NCI-H82 treated with DMSO at 0.1 percent for 48 hours (cell line): ENCODE data around the gene ELMO1.

ENCODE experiments used
- DNase-seq: peaks from one replicate; lab custom pipeline; 2025; ENCODE audit not compliant: unreplicated experiment; lab: John Stamatoyannopoulos, UW

ELMO1 gene

DNA sequence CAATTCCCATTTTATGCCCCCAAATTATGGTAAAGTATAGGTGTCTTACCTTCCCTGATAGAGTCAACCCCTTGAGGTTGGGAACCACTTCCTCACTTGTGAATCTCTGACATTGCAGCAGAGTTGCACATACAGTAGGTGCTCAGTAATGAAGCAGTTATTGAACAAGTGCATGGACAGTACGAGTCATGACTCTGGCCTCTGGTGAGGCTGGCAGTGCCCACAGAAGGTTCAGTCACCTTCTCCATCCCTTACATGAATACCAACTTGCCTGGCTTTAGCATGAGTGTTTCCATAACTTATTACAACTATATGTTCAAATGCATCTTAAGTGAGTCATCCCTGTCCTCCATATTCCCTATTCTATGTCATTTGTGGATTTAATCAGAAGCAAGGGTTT is 340.0 kb downstream of the ELMO1 start:
- no peak for DNase-seq

DNA sequence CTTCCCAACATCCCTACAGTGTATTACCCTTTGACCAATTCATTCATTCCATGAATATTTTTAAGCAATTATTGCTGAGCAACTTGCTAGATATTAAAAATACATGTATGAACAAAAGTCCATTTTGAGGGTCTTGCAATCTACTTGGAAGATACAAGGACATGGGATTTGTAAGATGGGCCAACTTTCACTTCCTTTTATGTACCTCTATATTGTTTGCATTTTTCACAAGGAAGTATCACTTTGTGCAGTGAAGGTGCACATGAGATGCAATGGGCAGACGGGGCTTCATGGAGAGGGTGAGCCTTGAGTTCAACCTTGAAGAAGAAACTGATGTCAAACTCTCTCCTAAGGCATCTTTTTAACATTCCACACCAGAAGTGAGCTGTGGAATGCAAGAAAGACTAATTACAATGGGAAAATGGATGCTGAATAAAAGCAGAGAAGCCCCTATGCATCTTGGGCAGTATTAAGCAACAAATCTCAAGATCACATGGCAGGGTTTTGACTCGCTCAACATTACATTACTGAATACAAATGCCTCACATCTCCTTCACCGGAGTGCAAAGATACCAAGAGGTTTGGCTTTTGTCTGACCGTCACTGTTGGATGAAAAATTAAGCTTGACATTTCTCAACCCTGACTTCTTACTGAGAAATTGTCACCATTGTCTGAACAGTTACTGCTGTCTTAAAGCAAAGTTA is 341.5 kb downstream of the ELMO1 start:
- no peak for DNase-seq

DNA sequence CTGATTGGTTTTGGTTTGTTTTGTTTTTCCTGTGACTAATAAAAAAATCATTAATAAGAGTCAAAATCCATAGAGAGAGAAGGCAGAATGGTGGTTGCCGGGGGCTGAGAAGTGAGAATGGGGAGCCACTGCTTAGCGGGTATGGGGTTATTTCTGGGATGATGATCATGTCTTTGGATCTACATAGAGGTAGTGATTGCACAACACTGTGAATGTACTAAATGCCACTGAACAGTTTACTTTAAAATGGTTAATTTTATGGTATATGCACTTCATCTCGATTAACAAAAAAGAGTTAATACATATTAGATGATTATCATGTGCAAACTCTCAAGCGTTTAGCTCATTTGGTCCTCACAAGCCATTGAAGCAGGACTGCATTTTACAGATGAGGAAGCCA is 342.9 kb downstream of the ELMO1 start:
- DNase-seq, result no peak

DNA sequence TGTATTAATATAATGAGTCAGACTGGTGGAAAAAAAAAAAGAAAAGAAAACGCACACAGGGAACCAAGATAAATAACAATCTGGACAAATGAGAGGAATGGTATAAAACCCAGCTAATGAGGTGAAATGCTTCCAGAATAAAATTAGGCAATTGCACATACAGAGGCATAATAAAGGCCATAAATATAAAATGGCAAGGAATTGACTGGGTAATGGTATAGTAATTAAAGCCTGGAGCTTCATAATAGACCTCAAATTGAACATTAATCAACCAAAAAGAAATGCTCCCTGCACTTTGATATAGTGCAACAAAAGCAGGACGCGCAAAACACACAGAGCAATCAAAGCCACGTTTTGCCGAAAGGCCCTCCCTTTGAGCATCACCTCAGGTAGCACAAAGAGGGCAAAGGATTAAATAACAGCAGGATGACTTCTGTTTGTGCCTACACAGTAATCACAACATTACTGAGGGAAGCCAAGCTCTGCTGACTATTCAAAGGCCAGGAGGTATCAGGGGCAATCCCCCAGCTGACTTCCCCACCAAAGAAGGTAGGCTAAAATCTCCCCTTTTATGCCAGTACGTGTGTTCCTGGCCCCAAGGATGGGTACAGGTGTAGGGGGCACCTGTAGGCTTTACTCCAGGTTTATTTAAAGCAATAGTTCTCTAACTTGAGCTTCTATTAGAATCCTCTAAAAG is 343.7 kb downstream of the ELMO1 start:
- no peak for DNase-seq

DNA sequence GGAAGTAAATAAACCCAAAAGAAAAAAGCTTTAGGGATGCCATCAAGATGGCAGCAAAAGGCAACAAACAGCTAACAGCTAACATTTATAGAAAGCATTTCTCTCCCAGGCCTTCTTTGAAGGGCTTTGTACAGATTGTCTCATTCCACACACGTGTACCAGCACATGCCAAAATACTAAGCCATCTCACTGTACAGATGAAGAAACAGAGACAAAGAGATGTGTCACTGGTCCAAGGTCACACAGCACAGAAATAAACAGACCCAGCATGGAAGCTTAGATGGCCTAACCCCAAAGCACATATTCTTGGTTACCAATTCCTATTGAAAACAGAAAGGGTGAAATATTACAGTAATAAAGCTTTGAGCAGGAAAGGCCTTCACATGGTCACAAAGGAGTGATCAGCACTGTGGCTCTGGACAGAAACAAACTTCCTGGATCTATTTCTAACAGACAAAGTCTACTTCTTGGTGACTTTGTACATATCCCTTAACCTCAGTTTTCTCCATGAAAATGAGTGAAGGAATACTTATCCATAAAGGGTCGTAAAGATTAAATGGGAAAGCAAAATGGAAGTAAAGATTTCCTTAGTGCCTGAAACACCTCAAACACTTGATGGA is 346.0 kb downstream of the ELMO1 start:
- DNase-seq, result no peak

DNA sequence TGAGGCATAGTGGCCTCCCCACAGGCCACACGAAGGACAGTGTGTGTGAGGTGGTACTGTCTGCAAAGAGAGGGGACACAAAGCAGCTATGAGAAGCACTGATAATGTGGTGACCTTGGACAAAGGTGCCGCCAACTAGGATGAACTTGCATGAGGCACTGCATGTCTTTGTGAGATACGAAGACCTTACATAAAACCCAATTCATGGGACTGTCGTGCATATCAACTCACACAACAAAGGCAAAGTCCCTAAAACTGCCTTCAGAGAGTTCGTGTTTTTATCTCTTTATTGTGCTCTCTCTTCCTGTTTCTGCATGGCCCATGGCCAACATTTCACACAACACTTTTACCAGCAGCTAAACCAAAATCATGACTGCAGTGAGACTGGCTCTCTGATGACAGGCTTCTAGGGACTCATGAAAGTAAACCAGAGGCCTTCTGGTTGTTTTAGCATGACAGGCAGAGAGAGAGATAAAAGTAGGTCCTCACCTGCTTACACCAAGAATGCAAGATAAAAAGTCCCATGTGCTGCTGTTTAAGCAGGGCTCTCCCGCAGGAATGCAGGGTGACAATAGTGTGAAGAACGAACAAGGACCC is 347.8 kb downstream of the ELMO1 start:
- DNase-seq, result no peak

DNA sequence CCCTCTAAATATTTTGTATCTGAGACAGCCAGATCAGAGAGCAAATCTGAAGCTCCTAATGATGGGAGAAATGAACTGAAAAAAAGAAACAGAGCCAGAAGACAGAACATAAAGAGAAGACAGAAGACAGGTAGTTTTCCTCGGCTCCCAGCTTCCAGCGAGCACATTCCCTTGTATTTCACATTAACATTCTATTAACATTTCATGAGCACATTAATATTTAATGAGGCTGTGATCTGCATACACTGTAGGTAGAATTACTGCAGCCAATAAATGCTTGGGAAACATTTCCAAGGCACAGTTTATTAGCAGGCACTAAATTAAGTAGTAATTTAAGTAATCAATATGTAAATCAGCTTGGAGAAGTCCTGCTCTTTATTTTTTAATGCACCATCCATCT is 349.9 kb downstream of the ELMO1 start:
- no peak for DNase-seq

DNA sequence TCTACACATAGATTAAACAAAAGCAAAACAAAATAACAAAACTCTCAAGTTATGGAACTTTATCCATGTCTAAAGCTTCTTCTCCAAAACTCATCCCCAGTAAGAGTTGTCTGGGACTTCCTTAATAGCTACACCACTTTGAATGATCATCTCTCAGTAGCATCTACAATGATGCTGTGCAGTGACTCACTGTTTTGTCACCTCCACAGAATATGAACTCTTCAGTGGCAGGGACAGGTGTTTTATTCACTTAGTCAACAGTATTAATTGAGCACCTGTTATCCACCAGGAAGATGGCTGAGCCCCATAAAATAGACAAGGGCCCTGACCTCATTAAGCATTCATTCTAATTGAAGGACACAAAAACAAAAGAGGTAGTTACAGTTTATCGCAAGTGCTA is 350.7 kb downstream of the ELMO1 start:
- DNase-seq, result no peak

DNA sequence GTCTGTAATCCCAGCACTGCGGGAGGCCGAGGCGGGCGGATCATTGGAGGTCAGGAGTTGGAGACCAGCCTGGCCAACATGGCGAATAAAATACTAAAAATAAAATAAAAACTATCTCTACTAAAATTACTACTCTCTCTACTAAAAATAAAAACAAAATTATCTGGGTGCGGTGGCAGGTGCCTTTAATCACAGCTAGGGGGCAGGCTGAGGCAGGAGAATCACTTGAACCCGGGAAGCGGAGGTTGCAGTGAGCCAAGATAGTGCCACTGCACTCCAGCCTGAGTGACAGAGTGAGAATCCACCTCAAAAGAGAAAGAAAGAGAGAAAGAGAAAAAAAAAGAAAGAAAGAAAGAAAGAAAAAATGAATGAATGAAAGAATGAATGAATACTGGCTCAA is 351.4 kb downstream of the ELMO1 start:
- DNase-seq, result no peak

DNA sequence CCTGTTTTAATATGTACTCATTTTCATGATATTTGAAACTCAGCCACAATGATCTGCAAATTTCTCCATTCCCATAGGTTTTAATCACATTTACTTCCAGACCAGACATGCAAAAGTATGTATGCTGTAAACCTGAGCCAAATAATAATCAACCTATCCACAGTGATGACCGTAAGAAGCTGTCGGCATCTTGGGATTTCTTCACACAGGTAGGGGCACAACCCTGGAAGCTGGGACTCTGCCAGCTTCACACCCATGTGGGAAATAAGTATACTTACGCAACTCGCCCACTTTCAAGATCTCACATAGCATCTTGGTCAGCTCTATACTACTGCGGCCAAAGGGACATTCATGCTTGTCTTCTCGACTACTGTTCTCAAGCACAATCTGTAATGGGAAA is 352.3 kb downstream of the ELMO1 start:
- no peak for DNase-seq

DNA sequence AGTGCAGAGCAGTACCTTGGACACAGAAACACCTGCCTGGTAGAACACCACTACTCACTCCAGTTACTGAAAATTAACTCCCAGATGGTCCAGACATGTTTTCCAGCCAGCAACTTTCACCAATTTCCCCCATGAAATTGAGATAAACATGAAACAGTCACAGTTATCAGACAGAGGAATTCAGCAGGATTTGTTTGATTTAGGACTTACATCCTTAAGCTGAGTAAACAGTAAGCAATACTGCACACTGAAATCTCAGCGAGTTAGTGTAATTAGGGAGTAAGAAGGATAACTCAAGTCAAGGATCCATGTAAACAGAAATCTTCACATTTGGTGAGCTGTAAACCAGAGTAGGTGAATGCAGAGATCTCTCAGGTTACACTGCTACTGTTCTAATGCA is 353.5 kb downstream of the ELMO1 start:
- DNase-seq, result no peak

DNA sequence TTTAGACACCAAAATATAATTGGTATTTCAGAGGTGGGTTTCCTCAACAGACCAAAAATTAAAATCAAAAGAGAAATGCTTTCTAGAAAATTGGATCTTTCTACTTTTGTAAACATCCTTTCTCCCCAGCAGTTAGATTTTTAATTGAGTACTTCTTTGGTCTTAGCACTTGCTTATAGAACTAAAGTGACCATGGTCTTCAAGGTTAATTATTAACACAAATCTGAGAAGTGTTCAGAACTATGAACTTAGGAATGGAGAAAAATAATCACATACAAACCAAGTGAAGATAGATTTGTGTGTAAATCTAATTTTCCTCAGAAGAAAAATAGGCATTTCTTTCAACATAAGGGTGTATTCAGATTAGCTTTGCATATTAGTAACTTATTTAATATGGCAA is 355.4 kb downstream of the ELMO1 start:
- DNase-seq, result no peak

DNA sequence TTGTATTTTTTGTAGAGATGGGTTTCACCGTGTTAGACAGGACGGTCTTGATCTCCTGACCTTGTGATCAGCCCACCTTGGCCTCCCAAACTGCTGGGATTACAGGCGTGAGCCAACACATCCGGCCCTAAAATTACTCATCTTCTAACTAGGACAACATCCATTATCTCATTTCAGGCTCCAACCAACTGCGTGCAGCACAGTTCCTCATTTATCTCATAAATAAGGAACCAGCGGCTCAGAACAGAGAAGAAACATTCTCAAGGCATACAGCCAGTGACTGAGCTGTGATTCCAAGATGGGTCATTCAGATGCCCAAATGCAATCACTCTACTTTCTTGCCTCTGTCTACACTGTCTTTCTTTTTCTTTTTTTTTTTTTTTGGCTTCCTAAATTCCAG is 356.1 kb downstream of the ELMO1 start:
- DNase-seq, result no peak

DNA sequence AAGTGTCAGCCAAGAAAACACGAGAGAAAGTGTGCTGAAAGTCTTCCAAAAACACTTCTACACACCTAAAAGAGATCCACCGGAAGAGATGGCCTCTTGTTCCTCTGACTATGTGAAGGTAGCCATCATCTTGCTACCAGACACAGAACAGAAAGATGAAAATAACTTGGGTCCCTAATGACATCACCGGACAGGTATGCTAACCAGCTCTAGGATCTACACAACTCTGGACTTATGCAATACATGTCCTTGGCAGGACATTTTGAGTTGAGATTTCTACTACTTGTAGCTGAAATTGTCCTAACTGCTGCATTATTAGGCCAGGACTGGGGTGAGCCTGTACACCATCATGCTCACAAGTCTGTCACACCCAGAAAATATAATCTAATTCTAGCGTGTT is 358.7 kb downstream of the ELMO1 start:
- DNase-seq, result no peak

DNA sequence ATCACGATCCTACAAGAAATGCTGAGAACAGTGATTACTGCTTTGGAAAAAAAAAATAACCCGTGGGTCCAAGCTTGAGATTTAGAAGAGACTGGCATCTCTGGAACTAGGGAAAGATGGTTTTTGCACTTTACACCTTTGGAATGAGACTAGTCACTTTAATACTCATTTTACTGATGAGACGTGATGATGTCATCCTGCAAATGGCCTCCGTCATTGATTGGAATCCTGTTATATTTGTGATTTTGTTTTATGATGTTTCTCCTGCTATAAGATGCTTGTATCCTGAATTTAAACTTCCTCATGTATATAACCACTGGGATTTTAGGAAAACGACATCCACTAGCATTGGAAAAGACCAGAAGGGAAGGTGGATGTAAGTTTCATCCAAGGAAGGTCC is 363.1 kb downstream of the ELMO1 start:
- no peak for DNase-seq

DNA sequence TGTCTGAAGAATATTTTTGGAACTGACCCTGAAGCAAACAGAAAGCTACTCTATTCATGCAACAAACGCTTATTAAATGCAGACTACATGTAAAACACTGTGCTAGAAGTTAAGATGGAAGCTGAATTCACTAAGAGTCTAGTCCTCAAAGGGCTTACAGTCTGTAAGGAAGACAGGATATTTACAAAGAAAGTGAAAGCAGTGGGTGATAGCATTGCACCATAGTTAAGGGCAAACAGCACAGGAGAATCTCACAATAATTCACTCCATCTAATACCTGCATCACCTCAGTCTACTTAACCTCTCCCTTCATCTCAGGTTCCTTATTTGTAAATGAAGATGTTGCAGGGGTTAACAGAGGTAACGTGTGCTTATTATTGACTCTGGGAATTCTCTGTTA is 364.4 kb downstream of the ELMO1 start:
- DNase-seq, result no peak

DNA sequence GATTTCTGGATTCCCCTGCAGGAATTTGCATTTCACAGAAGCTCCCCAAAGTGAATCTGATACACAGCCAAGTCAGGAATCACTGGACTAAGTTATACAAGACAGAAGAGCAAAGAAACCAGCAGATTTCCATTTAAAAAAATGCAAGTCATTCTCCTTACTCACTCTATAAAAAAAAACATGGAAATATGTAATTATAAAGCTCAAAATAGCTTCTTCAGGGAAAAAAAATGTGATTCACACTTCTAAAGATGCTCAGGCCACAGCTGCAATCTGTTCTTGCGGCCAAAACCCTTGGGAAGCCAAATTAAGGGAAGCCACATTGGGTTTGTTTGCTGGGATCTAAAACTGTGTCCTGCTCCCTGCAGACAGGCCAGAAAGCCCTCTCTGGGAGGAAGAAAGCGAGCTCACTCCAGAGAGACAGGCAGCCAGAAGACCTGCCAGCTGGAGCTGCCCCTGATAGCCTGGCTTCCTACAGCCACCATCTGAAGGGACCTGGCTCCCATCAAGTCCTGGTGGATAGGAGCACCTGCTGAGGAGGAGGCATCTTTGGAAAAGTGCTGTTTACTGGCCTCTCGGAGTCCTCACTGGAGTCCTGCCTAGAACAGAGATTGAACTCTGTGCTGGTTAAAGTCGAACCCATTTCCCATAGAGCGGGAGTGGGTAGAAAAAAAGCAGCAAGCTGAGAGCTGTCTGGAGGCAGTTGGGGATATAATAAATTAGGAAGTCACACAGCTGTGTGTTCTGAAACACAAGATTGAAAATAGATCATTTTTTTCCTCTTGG is 365.2 kb downstream of the ELMO1 start:
- DNase-seq, result no peak

DNA sequence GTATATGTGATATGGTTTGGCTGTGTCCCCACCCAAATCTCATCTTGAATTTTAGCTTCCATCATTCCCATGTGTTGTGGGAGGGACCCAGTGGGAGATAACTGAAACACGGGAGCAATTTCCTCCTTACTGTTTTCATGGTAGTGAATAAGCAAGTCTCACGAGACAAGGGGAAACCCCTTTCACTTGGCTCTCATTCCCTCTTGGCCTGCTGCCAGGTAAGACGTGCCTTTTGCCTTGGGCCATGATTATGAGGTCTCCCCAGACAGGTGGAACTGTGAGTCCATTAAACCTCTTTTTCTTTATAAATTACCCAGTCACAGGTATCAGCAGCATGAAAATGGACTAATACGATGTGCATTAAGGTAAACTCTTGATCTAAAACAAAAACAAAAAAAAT is 367.2 kb downstream of the ELMO1 start:
- no peak for DNase-seq

DNA sequence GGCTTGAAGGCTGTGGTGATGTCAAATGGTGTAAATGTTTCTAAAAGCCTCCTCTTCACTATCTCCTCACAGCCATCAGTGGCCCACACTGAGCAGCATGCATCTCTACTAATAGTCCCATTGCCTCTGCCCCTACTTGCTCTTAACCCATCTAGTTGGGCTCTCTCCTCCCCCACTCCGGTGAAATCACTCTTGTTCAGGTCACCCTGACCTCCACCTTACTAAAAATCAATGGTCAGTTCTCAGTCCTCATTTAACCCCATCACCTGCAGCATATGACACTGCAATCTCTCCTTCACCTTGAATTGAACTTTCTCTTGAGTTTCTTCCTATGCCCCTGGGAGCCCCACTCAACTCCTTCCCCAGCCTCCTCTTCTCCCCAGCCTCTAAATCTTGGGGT is 369.2 kb downstream of the ELMO1 start:
- DNase-seq, result no peak

DNA sequence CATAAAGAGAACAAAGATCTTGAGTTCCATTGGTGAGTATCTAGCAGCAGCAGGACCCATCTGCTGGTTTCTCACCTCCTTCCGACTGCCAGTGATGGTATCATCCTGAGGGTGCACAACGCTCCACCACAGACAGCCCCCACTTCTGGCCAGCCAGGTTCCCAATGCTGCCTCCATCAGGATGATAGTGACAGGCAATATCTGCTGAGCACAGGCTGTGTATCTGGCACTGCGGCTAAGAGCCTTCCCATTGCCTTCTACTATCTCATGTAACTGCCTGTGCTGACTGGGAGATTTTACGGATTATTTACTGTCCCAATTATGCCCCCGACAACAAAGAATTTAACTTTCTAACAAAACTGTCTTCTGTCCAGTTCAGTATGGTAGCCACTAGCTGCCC is 372.0 kb downstream of the ELMO1 start:
- no peak for DNase-seq

DNA sequence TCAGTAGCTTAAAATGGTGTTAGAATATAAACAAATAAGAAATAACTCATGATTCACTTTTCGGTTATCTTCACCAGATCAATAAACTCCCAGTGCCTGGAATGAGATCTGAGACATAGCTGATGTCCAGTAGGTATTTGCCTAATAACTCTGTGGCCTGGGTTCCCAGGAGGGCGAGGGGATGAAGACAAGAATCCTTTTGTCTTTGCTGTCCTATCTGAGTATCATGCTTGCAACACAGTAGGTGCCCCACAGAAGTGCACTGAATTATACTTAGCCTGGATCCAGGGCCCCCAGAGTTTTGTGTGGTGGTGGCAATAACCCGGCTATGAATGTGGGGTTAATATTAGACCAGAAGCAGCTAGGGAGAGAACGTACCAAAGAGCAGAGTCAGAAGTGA is 374.3 kb downstream of the ELMO1 start:
- DNase-seq, result no peak
